Activated CD4-positive, alpha-beta T cell treated with anti-CD3 and anti-CD28 coated beads, Interleukin-2, Interleukin-4, amounts not matched to agents 100 ng/mL and 50 ng/mL, durations not matched to agents 16 hours and 8 hours (primary cell): ENCODE results near the gene PUS3.

Experiments
- DNase-seq: peaks from one replicate; pipeline ENCODE4 v3.0.0-alpha.2; 2020; ENCODE audit warnings: low spot score

Gene PUS3

DNA sequence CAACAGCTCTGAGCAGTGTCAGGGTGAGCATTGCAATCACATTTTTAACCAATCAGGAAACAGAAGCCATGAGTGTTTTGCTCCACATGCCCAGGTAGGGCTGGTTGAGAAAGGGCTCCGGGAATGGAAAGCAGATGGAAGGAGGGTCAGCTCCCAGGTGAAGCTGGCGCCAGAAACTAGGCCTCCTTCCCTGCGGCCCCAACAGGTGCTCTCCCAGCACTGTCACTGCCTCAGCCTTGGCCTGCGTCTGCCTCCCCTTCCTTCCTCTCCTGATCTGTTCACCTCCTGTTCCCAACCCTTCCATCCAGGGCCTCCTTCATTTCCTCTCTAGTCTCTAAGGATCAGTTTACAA, 38.2 kb upstream of the PUS3 start:
- DNase-seq = no peak

DNA sequence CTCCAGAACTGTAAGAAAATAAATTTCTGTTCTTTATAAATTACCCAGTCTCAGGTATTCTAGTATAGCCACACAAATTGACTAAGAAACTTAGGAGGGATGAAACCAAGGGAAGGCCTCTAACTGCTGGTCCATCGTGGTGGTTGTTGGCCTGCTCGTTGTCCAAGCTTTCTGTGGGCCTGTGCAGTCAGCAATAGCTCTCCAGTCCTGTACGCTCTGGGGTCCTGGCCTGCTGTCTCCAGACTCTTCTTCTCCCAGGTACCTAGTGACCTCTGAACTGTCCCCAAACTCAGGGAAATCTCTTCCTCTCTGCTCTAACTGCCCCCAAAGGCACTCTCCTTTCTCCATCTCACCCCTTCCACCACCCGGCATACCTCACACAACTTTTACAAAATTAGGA, 37.1 kb upstream of the PUS3 start:
- DNase-seq = no peak

DNA sequence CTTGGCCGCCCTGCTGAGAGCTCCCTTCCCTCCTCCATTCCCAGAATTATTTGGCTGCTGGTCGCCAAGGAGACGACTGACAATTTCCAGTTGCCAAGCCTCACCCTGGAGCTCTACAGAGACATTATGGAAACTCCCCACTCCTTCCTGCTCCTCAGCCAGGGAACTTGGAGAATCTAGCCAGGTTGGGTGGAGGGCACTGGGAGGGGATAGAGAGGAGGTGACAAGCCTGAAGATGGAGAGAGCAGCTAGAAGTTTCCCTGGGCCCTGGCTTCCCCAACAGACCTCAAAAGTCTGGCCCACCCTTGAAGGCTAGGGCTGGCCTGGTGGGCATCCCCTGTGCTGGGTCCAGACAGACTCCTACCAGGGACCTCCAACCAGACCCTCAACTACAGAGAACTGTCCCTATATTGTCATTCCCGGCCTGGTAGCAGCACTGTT, 36.1 kb upstream of the PUS3 start:
- no peak for DNase-seq

GRCh38 chr11:125938418-125938817, 35.4 kb upstream of the PUS3 start:
- no peak for DNase-seq

- no peak for DNase-seq
These were observed 32.7 kb upstream of the PUS3 start for GRCh38 chr11:125935618-125936199.

DNA sequence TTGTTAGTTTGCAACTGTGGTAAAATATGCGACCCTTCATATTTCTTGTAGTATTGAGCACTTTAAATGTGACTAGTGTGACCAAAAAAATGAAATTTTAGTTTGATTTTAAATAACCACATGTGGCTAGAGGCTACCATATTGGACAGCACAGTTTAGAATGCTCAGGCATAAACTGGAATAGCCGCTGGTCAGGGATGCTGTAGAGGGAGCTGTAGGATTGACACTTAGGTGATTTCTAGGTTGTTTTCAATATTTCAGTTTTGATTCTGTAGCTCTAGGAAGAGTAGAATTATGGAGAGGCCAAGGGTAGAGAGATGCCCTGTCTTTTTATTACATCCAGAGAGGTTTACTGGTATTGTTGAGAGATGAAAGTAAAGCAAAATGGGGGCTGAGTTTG, 32.0 kb upstream of the PUS3 start:
- no peak for DNase-seq

DNA sequence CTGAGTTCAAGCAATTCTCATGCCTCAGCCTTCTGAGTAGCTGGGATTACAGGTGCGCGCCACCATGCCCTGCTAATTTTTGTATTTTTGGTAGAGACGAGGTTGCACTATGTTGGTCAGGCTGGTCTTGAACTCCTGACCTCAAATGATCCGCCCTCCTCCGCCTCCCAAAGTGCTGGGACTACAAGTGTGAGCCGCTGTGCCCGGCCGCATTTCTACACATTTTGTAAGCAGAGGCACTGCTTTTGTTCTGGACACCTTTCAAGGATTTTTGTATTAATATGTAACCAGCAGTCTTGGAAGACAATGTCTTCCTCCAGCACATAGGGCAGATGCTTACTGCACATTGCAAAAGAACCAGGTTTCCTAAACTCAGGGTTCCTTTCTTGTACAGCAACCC, 31.5 kb upstream of the PUS3 start:
- no peak for DNase-seq

- DNase-seq = no peak
These were observed 30.2 kb upstream of the PUS3 start for GRCh38 chr11:125933030-125933813.

- DNase-seq = no peak
These were observed 29.3 kb upstream of the PUS3 start for GRCh38 chr11:125932301-125932700.

DNA sequence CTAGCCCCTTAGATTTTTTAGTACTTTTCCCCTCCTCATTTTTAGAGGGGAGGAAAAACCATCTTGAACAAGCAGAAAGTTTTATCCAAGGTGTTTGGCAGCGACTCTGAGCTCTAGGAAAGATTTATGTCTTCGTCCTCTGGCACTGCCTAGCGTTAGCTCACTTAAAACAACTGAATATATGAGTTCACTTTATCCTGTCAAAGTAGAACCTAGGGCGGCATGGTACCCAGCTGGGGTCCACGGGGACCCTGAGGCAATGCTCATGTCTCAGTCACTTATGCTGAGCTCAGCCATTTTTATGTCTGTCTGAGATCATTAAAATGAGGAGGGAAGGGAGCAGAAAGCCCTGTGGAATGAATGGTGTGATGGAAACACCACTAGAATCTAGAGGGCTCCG, 28.7 kb upstream of the PUS3 start:
- no peak for DNase-seq

DNA sequence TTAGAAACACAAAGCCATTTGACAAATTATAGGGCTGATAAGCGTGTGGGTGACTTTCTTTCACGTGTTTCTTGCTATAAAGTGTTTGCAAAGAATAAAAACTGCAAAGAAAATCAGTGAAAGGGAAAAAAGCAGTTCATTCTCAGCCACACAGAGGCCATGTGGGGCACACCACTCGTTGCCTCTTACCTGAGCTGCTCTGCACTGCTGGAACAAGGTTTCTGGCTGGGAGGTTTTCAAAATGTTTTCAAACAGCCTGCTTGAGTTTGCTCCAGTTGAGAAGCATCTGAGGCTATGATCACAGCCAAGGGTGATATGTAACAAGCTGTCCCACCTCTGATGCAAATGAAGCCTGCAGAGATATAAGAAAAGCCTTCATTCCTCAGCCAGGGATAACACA, 28.1 kb upstream of the PUS3 start:
- no peak for DNase-seq

GRCh38 chr11:125930076-125930450, 27.1 kb upstream of the PUS3 start:
- no peak for DNase-seq

DNA sequence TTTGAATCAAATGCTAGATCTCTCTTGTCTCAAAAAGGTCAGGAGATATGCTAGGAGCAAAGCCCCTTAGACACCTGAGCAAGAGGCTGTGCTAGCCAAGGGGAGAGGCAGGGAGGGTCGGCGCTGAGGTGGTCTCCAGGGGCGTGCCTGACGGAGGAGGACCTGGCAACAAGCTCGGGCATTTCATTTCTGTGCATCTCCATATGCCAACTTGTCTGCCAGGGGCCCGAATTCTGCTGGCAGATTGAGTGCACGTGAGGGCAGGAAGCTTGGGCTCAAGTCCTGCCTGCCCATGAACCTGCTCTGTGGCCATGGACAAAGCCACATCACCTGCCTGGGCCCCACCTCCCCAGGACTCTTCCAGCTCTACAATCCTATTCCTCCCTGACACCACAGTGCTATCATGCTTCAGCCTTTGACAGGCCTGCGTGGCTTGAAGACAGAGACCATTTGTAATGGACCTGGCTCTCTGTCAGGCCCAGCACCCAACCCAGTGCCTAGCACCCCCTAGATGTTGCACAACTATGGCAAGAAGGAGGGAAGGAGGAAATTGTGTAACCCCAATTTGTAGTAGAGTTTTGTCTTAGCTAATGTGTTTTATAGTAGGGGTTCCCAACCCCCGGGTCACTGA, 26.6 kb upstream of the PUS3 start:
- no peak for DNase-seq

DNA sequence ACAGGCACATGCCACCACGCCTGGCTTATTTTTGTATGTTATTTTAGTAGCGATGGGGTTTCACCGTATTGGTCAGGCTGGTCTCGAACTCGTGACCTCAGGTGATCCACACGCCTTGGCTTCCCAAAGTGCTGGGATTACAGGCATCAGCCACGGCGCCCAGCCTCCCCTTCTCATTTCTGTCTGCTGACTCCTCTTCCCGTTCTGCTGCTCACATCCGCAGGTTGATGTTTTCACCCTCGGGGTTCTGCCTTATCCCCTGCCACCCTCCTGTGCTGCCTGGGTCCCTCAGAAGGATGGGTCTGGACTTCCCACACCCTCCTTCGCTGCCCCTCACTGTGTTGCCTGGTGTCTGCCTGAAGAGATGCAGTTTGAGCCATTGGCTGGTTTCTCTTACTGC, 23.7 kb upstream of the PUS3 start:
- no peak for DNase-seq

- no peak for DNase-seq
These were observed 22.8 kb upstream of the PUS3 start for GRCh38 chr11:125925804-125926203.

GRCh38 chr11:125925247-125925740, 22.3 kb upstream of the PUS3 start:
- no peak for DNase-seq

DNA sequence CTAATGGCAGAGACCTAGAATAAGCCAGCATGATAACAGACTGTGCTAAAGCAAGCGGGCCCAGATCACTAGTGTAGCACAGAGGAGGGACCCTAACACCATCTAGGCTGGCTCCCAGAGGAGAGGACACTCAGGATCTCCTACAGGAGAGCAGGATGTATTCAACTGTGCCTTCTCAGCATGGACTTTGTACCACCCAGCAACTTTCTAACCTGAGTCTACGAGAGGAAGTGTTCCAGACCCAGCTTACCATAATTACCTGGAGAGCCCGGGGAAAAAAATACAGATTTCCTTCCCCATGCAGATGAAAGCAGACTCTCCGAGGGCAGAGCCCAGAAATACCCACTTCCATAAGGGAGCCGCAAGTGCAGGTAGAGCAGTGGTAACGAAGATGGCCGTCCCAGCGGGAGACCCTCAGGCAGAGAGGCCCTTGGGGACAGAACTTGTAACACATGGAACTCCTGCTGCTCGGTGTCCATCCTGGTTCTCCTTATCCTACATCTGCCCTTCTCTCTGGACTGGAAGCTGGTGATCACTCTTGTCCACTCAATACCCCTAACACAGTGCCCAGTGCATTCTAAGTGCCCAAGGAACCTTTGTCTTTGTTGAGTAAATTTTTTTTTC, 21.5 kb upstream of the PUS3 start:
- DNase-seq = no peak

DNA sequence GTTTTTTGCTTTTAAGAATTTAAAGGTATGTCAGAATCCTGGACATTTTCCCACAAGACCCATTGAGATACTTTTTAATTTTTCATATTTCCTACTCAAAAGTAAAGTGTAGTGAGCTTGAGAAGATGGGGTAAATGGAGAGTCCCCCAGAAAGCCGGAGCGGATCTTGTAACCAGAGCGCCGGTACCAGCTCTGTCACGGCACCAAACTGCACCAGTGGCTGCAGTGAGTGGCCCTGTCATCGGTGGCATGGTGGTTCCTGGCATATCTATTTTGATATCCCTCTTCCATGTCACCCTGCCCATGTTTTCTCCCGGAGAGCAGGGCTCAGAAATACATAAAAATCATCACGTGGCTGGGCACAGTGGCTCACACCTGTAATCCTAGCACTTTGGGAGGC, 20.6 kb upstream of the PUS3 start:
- DNase-seq = no peak

DNA sequence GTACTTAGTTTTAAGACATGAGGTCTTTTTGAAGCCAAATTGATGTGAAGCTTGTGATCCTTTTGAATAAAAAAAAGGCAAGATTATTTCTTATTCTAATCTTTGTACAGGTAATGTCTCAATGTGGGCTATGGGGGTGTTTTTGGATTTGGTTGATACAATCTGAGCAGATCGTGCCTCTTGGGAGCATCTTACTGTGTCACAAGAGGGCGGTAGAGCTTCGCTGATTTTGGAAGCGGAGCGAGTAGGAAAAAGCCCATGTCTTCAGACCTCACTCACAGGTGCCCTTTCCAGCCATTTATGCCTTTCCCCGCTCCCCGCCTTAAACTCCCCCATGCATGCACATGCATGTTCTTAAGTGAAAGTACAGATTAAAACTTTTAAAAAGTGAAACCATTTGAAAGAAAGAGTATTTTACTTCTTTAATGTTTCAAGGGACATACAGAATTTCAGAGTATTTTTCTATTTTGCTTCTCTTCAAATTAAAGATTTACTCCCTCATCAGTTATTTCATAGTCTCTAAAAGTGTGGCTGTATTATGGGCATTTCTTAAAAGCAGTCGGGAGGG, 20.1 kb upstream of the PUS3 start:
- peak; percentile 63 for DNase-seq

GRCh38 chr11:125922156-125922555, 19.1 kb upstream of the PUS3 start:
- no peak for DNase-seq

GRCh38 chr11:125921042-125921441, 18.0 kb upstream of the PUS3 start:
- no peak for DNase-seq

DNA sequence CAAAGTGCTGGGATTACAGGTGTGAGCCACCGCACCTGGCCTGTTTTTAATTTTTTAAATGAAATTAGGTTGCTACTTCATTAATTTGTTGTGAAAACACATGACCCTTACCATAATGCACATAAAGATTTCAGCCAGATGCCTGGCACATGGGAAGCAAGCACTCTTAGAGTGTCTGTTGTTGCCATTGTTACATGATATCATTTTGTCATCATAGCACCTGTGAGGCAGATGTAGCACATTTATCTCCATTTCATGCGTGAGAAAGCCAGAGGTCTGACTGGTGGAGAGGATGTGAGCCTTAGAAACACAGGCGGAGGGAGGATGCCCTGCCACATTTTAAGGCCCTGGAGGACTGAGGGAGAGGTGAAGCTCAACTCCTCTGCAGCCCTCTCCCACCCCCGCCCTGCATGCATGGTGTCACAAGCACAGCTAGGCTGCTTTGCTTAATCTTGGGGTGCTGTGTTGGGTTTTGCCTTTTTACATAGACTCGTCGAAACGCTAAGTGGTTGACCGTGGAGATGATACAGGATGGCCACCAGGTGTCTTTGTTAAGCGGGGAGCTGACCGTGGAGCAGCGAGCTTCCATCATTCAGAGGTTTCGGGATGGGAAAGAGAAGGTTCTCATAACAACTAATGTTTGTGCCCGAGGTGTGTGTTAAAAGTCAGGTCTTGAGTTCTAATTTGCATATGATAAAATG, 15.3 kb upstream of the PUS3 start:
- no peak for DNase-seq
